Muscle layer of duodenum (tissue), 2 donors: ENCODE measurements around the gene CDC42BPG.

Experiments
- H3K27ac ChIP-seq: one replicate; pipeline ENCODE4 v1.7.0; 2013; ENCODE audit warnings: mild to moderate bottlenecking, low read length
- H3K27me3 ChIP-seq: one replicate; pipeline ENCODE4 v1.7.0; 2013; ENCODE audit warnings: low read depth, mild to moderate bottlenecking, control low read depth, low read length
- H3K36me3 ChIP-seq, 2 donors: one replicate each; pipeline ENCODE4 v1.7.0; 2013; ENCODE audit warnings: low read length in 2 of 2, control low read depth in 1 of 2, mild to moderate bottlenecking in 1 of 2; ENCODE audit not compliant: insufficient read depth in 2 of 2, control insufficient read depth in 1 of 2
- H3K4me1 ChIP-seq, 2 donors: one replicate each; pipeline ENCODE4 v1.7.0; 2013; ENCODE audit warnings: low read length in 2 of 2, mild to moderate bottlenecking in 2 of 2, control low read depth in 1 of 2, moderate library complexity in 1 of 2; ENCODE audit not compliant: insufficient read depth in 2 of 2, control insufficient read depth in 1 of 2
- H3K4me3 ChIP-seq, 2 donors: one replicate each; pipeline ENCODE4 v1.7.0; 2013; ENCODE audit warnings: low read length in 2 of 2, low read depth in 1 of 2, mild to moderate bottlenecking in 1 of 2
- H3K9me3 ChIP-seq, 2 donors: one replicate each; pipeline ENCODE4 v1.7.0; 2013; ENCODE audit warnings: low read length in 2 of 2, control low read depth in 1 of 2, mild to moderate bottlenecking in 1 of 2; ENCODE audit not compliant: control insufficient read depth in 1 of 2
- donor health status: healthy.

Gene CDC42BPG

DNA sequence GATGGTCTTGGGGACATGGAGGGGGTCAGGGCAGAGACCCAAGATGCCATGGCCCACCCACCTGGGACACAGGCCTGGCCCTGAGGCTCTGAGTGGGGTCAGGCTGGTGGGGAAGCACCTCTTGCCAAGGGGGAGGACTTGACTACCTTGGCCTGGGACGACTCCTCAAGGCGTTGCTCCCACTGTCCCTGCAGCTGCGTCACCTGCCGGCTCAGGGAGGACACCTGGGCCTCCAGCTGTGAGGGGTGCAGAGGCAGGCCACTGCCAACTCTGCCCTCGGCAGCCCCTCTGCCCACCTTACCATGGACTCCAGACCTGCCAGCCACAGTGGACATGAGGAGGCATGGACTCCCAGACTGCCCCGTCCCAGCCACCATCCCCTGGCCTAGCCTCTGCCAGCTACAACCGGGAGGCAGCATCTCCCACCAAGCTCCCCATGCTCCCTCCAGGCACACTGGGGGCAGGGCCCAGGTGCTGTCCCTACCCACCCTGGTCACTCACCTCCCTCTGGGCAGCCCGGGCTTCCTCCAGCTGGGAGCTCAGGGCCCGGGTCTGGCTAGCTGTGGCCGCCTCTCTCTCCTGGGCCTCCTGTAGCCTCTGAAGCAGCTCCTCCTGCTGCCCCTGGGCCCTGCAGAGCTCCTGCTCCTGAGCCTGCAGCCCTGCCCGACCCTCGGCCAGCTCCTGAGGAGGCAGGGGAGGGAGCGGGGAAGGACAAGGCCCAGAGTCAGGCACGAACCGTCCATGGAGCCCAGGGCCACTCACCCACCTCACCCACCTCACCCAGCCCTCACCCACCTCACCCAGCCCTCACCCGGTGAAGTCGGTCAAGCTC, 8.6 kb downstream of the CDC42BPG start:
- Histone ChIP-seq H3K4me3 (no peak overlapping the region), H3K4me1 (no peaks in the 10 kb centered on the region), H3K9me3 (no peaks in the 10 kb centered on the region), H3K36me3 (no peaks in the 10 kb centered on the region), H3K27me3 (no peaks in the 10 kb centered on the region), H3K27ac (no peak overlapping the region)

- H3K4me1 ChIP-seq = no peaks in the 10 kb centered on the region
- H3K27me3 ChIP-seq = no peaks in the 10 kb centered on the region
- H3K36me3 ChIP-seq = no peaks in the 10 kb centered on the region
Measured at GRCh38 chr11:64834723-64835615, 9.5 kb downstream of the CDC42BPG start.

DNA sequence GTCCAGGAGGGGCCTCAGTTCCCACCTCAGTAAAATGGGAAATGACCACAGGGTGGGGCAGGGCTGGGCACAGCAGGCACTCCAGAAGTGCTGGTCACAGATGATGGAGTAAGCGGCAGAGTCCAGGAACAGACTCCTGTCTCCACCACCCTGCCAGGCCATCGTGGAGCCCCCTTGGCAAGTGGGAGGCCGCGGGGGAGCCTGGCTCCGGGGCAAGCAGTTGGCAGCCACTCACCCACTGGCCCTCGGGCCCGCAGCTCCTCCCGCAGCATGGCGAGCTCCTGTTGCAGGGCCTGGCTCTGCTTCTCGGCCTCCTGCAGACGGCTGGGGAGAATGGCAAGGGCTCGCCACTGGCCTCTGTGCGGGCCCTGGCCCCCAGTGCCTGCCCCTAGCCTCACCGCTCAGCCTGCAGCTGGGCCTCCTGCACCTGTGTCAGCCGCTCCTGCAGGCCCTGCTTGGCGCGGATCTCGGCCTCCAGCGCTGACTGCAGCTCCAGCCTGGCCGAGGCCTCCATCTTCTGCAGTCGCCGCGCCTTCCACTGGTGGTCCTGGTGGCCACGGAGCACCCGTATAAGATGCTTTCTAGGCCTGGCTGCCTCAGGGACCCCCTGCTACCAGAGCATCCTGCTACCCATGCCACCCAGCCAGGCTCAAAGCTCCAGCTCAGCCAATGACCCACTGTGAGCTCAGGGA, 10.3 kb downstream of the CDC42BPG start:
- no peaks in the 10 kb centered on the region for H3K4me1 ChIP-seq
- H3K27ac ChIP-seq = no peak overlapping the region
- H3K27me3 ChIP-seq = no peaks in the 10 kb centered on the region
- no peak overlapping the region for H3K4me3 ChIP-seq
- H3K9me3 ChIP-seq = no peaks in the 10 kb centered on the region
- H3K36me3 ChIP-seq = no peaks in the 10 kb centered on the region

More at GRCh38 chr11:64834723-64835615, 9.5 kb downstream of the CDC42BPG start:
- H3K27ac ChIP-seq = no peak overlapping the region
- no peaks in the 10 kb centered on the region for H3K9me3 ChIP-seq
- H3K4me3 ChIP-seq = no peak overlapping the region

DNA sequence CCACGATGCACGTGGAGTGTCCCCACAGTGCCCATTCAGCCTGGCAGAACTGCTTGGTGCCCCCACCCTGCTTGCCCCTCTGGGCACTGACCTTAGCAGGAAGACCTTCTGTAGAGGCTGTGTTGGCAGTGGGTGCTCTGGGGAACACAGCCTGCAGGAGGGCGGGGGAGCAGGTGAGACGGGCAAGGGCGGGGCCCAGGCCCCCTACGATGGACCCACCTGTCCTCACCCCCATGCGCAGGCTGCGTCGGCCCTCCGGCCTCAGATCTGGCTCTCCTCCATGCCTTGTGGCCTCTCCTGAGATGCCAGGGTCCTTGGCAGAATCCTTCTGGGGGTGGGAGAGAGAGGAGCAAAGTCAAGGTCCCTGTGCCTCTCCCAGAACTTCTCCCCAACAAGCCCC, 10.9 kb downstream of the CDC42BPG start:
- Histone ChIP-seq H3K4me3 (no peak overlapping the region), H3K27ac (no peak overlapping the region), H3K4me1 (no peaks in the 10 kb centered on the region), H3K36me3 (no peaks in the 10 kb centered on the region), H3K9me3 (no peaks in the 10 kb centered on the region), H3K27me3 (no peaks in the 10 kb centered on the region)

- Histone ChIP-seq H3K4me1 (no peaks in the 10 kb centered on the region), H3K4me3 (no peak overlapping the region), H3K9me3 (no peaks in the 10 kb centered on the region), H3K27ac (no peak overlapping the region), H3K36me3 (no peaks in the 10 kb centered on the region), H3K27me3 (no peaks in the 10 kb centered on the region)
Measured at GRCh38 chr11:64833198-64833502, 11.3 kb downstream of the CDC42BPG start.

DNA sequence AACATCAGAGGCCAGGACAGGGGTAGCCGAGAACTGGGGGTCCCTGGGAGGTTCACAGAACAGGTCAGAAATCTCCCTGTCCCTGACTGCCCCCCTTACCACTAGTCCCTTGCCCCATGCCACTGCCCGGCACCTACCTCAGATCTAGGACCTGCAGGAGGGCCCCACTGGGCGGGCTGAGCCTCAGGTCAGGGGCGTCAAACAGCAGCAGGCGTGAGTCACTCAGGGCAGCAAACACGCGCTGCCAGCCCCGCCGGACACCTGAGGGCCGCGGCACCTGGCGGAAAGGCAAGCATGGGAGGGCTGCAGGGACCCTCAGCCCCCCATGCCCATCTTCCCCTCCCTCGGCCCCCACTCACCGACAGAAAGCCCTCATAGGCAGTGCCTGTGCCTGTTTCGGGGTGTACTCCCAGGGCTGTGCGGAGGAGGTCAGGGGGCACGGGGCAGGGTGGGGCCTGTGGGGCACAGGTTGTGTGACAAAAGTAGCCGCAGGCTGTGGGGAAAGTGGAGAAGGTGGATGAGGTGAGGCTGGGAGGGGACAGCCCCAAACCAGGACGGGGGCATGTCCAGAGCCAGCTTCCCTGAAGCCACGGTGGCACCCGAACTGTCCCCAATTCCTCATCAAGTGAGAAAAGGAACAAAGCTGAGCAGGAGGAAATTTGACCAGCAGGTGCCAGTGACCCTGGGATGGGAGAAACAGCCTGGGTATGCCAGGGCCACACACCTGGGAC, 11.8 kb downstream of the CDC42BPG start:
- Histone ChIP-seq H3K4me1 (no peaks in the 10 kb centered on the region), H3K4me3 (no peak overlapping the region), H3K27ac (no peak overlapping the region), H3K9me3 (no peaks in the 10 kb centered on the region), H3K27me3 (no peaks in the 10 kb centered on the region), H3K36me3 (no peaks in the 10 kb centered on the region)

- Histone ChIP-seq H3K9me3 (no peaks in the 10 kb centered on the region), H3K27ac (no peak overlapping the region), H3K4me3 (no peak overlapping the region), H3K27me3 (no peaks in the 10 kb centered on the region), H3K4me1 (no peaks in the 10 kb centered on the region), H3K36me3 (no peaks in the 10 kb centered on the region)
Measured at GRCh38 chr11:64831411-64831891, 13.0 kb downstream of the CDC42BPG start.

DNA sequence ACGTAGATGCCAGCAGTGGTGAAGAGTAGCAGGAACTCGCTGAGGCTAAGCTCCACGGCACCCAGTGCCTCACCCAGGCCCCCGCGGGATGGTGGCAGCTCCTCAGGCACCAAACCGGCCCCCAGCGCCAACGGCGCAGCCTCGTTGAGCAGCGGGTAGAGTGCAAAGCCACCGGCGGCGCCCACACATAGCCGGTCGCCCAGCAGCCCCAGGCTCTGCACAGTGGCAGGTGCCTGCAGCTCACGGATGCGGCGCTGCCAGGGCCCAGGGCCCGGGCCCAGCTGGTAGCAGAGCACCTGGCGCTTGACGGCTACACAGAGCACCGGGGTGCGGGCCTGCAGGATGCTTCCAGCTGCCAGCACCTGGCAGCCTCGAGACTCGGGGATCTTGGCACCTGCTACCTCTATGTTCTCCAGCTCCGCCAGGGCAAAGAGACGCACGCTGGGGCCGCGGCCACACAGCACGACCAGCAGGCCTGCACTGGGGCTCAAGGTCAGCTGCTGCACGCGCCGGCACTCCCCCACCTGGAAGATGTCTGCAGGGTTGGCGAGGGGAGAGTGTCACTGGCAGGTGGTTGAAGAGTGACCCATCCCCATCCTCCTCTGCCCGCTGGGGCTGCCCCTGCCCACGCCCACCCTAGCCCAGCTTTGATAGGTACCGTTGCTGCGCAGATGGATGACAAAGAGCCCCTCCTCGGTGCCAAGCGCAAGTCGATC, 14.8 kb downstream of the CDC42BPG start:
- Histone ChIP-seq H3K27me3 (no peaks in the 10 kb centered on the region), H3K9me3 (no peaks in the 10 kb centered on the region), H3K27ac (no peak overlapping the region), H3K4me3 (no peak overlapping the region), H3K4me1 (no peaks in the 10 kb centered on the region), H3K36me3 (no peaks in the 10 kb centered on the region)

GRCh38 chr11:64827451-64827839, 17.0 kb downstream of the CDC42BPG start:
- Histone ChIP-seq H3K4me1 (no peaks in the 10 kb centered on the region), H3K9me3 (no peaks in the 10 kb centered on the region)

DNA sequence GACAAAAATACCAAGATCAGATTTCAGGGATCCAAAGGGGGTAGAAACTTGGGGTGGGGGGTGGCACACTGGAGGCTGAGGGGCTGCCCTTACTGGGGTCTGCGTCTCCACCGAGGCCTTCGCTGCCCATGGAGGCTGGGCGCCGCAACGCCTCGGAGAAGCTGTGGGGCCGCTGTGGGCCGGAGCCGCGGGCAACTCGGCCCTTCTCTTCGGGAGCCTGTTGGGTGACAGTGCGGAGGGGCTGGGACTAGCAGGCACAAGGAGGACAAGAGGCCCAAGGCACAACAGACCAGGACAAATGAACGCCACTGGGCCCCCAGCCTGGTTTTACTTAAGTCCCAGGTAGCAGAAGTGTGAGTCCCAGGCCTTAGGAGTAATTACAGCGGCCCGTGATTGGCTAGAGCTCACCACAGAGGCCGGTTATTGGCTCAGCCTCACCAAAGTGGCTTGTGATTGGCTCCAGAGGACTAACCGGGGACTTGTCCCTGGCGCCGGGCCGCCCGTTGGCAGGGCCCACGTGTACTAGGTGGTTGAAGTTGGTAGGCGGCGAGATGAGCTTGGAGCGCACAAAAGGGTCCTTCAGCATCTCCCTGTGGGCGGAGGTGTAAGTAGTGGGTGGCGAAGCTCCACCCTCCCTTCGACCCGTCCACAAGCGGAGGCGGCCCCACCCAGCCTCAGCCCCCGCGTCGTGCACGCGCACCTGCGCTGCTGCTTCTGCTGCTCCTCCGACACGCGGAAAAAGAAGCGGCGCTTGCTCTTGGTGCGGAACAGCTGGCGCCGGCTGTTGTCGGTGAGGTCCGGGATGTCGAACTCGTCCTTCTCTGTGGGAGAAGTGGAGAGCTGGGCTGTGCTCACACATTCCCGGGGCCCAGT, 17.6 kb downstream of the CDC42BPG start:
- no peak overlapping the region for H3K4me3 ChIP-seq
- H3K36me3 ChIP-seq = no peaks in the 10 kb centered on the region
- no peaks in the 10 kb centered on the region for H3K27me3 ChIP-seq
- no peaks in the 10 kb centered on the region for H3K4me1 ChIP-seq
- no peak overlapping the region for H3K27ac ChIP-seq
- H3K9me3 ChIP-seq = no peaks in the 10 kb centered on the region

More at GRCh38 chr11:64827451-64827839, 17.0 kb downstream of the CDC42BPG start:
- Histone ChIP-seq H3K27me3 (no peaks in the 10 kb centered on the region), H3K4me3 (no peak overlapping the region), H3K36me3 (no peaks in the 10 kb centered on the region), H3K27ac (no peak overlapping the region)
